ENCODE data around the gene CELA2A. TPM values are rescaled to one million over a fixed set of nuclear protein-coding genes. Genes with fewer than 3 reads are reported as not detected.
"Not testable (repeated sequence)": the region's sequence is repeated elsewhere in the genome, so short reads cannot be mapped to it uniquely, and the experiment has no call there.

CELA2A gene
- total RNA-seq, 6 donors from 2014 or later, result 0.83 to 2.3 TPM; not detected in 4

DNA sequence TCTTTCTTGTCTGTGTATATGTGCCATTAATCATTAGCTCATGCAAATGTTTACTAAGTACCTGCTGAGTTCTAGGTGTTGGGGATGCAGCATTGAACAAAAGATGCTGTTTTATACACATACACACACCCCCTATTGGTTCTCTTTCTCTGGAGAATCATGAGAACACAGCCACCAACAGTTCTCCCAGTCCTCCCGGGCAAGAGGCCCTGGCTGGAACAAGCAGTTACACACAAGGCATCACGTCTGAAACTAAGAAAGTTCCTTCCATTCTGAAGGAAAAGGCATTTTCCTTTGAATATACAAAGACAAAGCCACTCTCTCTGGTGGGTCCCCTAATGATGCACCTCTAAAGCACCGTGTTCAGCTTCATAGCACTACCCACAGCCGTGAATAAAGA lies 56.7 kb downstream of the CELA2A start:
- H3K9me3 ChIP-seq, result no peaks in the 10 kb centered on the region
- ATAC-seq (ENCODE audit: low FRiP score in 2 of 2) (no peak), DNase-seq (no peak)
- peaks cover 0 to 22% (median 6%) of the 10 kb centered on the region in 4 donors for H3K36me3 ChIP-seq
- TF ChIP-seq POLR2AphosphoS5 (IDR thresholded peaks at IDR 0.05) (no peak), CTCF (IDR thresholded peaks at IDR 0.05) (no peak), POLR2A (IDR thresholded peaks at IDR 0.05) (no peak), EP300 (IDR thresholded peaks at IDR 0.05) (no peak)
- H3K4me1 ChIP-seq, result peaks cover 0 to 3% (median 0%) of the 10 kb centered on the region in 4 donors
- no peaks in the 10 kb centered on the region for H3K27me3 ChIP-seq
- H3K27ac ChIP-seq, result no peak overlapping the region
- 84 to 87% methylated on average over 4 of the region's 4 CpGs for WGBS, 2 donors
- no peak overlapping the region for H3K4me3 ChIP-seq

- ATAC-seq (ENCODE audit: low FRiP score in 2 of 2) (no peak), DNase-seq (peak in 1 of 2 donors; percentile 0)
These were observed 57.4 kb downstream of the CELA2A start for GRCh38 chr1:15513919-15514318.

GRCh38 chr1:15514557-15514956 lies 58.0 kb downstream of the CELA2A start:
- peaks cover 0 to 22% (median 6%) of the 10 kb centered on the region in 4 donors for H3K36me3 ChIP-seq
- not testable (repeated sequence) for H3K27me3 ChIP-seq; H3K4me1 ChIP-seq; H3K9me3 ChIP-seq; DNase-seq; ATAC-seq (ENCODE audit: low FRiP score in 2 of 2); H3K4me3 ChIP-seq; H3K27ac ChIP-seq
- 92 to 97% methylated on average over 5 of the region's 5 CpGs for WGBS, 2 donors

More at GRCh38 chr1:15513919-15514318, 57.4 kb downstream of the CELA2A start:
- no peaks in the 10 kb centered on the region for H3K27me3 ChIP-seq
- WGBS, 2 donors, result 92 to 96% methylated on average over 3 of the region's 3 CpGs
- peaks cover 0 to 3% (median 0%) of the 10 kb centered on the region in 4 donors for H3K4me1 ChIP-seq
- H3K27ac ChIP-seq, result no peak overlapping the region
- H3K36me3 ChIP-seq, result peaks cover 0 to 22% (median 6%) of the 10 kb centered on the region in 4 donors
- H3K4me3 ChIP-seq, result no peak overlapping the region
- TF ChIP-seq EP300 (IDR thresholded peaks at IDR 0.05), result no peak
- TF ChIP-seq CTCF (IDR thresholded peaks at IDR 0.05), result no peak
- no peak for TF ChIP-seq POLR2AphosphoS5 (IDR thresholded peaks at IDR 0.05)
- no peak for TF ChIP-seq POLR2A (IDR thresholded peaks at IDR 0.05)
- H3K9me3 ChIP-seq, result no peaks in the 10 kb centered on the region

DNA sequence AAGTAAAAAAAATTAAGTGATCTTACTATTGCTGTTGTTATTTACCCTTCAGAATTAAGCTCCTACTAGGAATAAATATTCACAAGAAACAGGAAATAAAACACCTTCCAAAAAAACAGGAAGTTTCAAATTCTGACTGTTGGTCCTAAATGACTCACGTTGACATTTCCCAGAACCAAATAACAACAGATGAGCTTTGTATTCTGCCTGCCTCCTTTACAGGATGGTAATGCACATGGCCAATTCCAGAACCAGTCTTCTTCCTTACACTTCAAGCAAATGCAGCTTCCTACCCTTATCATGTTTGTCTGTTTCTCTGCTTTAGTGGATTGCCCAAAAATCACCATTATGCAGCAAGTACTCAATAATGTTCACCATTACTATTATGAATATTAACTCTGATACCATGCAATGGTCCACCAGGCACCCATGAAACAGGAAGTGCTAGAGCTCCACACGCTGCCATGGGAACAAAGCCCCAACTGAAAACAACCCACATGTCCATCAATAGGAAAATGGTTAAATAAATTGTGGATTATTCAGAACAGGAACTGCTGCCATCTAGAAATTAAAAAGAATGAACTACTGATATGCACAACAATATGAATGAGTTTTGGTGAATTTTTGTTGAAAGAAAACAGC lies 58.6 kb downstream of the CELA2A start:
- peaks cover 0 to 3% (median 0%) of the 10 kb centered on the region in 4 donors for H3K4me1 ChIP-seq
- H3K27ac ChIP-seq, result no peak overlapping the region
- ATAC-seq (ENCODE audit: low FRiP score in 2 of 2) (no peak), DNase-seq (no peak)
- TF ChIP-seq EP300 (IDR thresholded peaks at IDR 0.05), result no peak
- no peak for TF ChIP-seq POLR2A (IDR thresholded peaks at IDR 0.05)
- TF ChIP-seq CTCF (IDR thresholded peaks at IDR 0.05), result no peak
- WGBS, 2 donors, result 46 to 55% methylated on average over 2 of the region's 2 CpGs
- H3K4me3 ChIP-seq, result no peak overlapping the region
- peaks cover 0 to 22% (median 6%) of the 10 kb centered on the region in 4 donors for H3K36me3 ChIP-seq
- no peaks in the 10 kb centered on the region for H3K9me3 ChIP-seq
- H3K27me3 ChIP-seq, result no peaks in the 10 kb centered on the region

GRCh38 chr1:15519625-15520024 lies 63.1 kb downstream of the CELA2A start:
- Histone ChIP-seq H3K4me3 (no peak overlapping the region), H3K27ac (no peak overlapping the region), H3K9me3 (no peaks in the 10 kb centered on the region), H3K27me3 (no peaks in the 10 kb centered on the region), H3K4me1 (peaks cover 8 to 15% (median 10%) of the 10 kb centered on the region in 4 donors), H3K36me3 (peaks cover 0 to 13% (median 3%) of the 10 kb centered on the region in 4 donors)
- TF ChIP-seq EP300 (IDR thresholded peaks at IDR 0.05) (no peak), POLR2A (IDR thresholded peaks at IDR 0.05) (no peak), CTCF (IDR thresholded peaks at IDR 0.05) (no peak), POLR2AphosphoS5 (IDR thresholded peaks at IDR 0.05) (no peak)
- no peak for DNase-seq
- no peak for ATAC-seq (ENCODE audit: low FRiP score in 2 of 2)
- WGBS, 2 donors, result 97 to 98% methylated on average over 3 of the region's 3 CpGs

DNA sequence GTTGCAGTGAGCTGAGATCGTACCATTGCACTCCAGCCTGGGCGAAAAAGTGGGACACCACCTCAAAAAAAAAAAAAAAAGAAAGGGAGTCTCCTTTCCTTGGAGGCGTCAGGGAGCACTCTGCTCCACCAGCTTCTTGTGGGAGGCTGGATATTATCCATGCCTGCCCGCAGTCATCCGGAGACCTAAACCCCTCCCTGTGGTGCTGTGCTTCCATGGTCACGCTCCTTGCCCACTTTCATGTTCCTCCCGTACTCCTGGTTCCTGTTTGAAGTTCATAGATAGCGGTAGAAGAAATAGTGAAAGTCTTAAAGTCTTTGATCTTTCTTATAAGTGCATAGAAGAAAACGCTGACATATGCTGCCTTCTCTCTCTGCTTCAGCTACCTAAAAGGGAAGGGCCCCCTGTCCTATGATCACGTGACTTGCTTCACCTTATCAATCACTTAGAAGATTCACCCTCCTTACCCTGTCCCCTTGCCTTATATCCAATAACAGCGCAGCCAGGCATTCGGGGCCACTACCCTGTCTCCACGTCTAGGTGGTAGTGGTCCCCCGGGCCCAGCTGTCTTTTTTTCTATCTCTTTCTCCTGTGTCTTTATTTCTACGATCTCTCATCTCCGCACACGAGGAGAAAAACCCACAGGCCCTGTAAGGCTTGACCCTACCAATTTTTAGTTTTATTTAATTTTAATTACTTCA lies 64.8 kb downstream of the CELA2A start:
- DNase-seq; H3K27me3 ChIP-seq; H3K9me3 ChIP-seq; H3K4me3 ChIP-seq; ATAC-seq (ENCODE audit: low FRiP score in 2 of 2); H3K27ac ChIP-seq: not testable (repeated sequence)
- WGBS, 2 donors, result 88 to 92% methylated on average over 17 of the region's 17 CpGs
- Histone ChIP-seq H3K36me3 (peaks cover 0 to 13% (median 3%) of the 10 kb centered on the region in 4 donors), H3K4me1 (peaks cover 18 to 27% (median 19%) of the 10 kb centered on the region in 4 donors)

Data from upper lobe of left lung (tissue), 6 donors.